HG02678 (cell line): ENCODE results near the gene ADPRM.
A peak's percentile ranks its signal among the peaks of the same experiment; 100 is the strongest.
"Not testable (repeated sequence)": the region's sequence is repeated elsewhere in the genome, so short reads cannot be mapped to it uniquely, and the experiment has no call there.

Source experiments
- ATAC-seq: cut with Tn5 transposase; IDR thresholded peaks from one replicate; pipeline ENCODE4 v1.9.1; 2021; ENCODE audit warnings: mild to moderate bottlenecking, moderate library complexity; ENCODE audit not compliant: unreplicated experiment

The ADPRM gene

GRCh38 chr17:10697092-10698081, at the start of gene ADPRM, which contains the start of gene SCO1:
Gene ADPRM, plus strand, starts transcription at chr17:10697594. Its CDS starts 7,333 bp downstream, at chr17:10704927.
Gene SCO1, minus strand, starts transcription at chr17:10697533. Its CDS starts 26 bp downstream, at chr17:10697507.
- peak; percentile 94 for ATAC-seq

GRCh38 chr17:10648381-10648780, 49.0 kb upstream of the ADPRM start:
- ATAC-seq, result no peak

- no peak for ATAC-seq
Measured at GRCh38 chr17:10648956-10649355, 48.4 kb upstream of the ADPRM start.

- ATAC-seq, result no peak
Measured at GRCh38 chr17:10649602-10650001, 47.8 kb upstream of the ADPRM start.

- no peak for ATAC-seq
Measured at GRCh38 chr17:10651927-10652326, 45.5 kb upstream of the ADPRM start.

- no peak for ATAC-seq
Measured at GRCh38 chr17:10652984-10653659, 44.3 kb upstream of the ADPRM start.

GRCh38 chr17:10653987-10654386, 43.4 kb upstream of the ADPRM start:
- ATAC-seq, result no peak

- no peak for ATAC-seq
Measured at GRCh38 chr17:10657148-10657547, 40.2 kb upstream of the ADPRM start, which contains the start of gene MYH3. Gene MYH3, minus strand, starts transcription at chr17:10657309. Its CDS starts 2,245 bp downstream, at chr17:10655064.

GRCh38 chr17:10657879-10658278, 39.5 kb upstream of the ADPRM start:
- no peak for ATAC-seq

GRCh38 chr17:10661437-10661836, 36.0 kb upstream of the ADPRM start:
- no peak for ATAC-seq

GRCh38 chr17:10663231-10663630, 34.2 kb upstream of the ADPRM start:
- ATAC-seq, result no peak

GRCh38 chr17:10664571-10664970, 32.8 kb upstream of the ADPRM start:
- ATAC-seq, result no peak

GRCh38 chr17:10666906-10667305, 30.5 kb upstream of the ADPRM start:
- no peak for ATAC-seq

- ATAC-seq, result no peak
Measured at GRCh38 chr17:10668775-10669174, 28.6 kb upstream of the ADPRM start.

GRCh38 chr17:10673312-10673711, 24.1 kb upstream of the ADPRM start:
- ATAC-seq, result no peak

- no peak for ATAC-seq
Measured at GRCh38 chr17:10674704-10675103, 22.7 kb upstream of the ADPRM start.

- no peak for ATAC-seq
Measured at GRCh38 chr17:10681866-10682446, 15.4 kb upstream of the ADPRM start.

GRCh38 chr17:10683853-10684252, 13.5 kb upstream of the ADPRM start:
- ATAC-seq, result no peak

GRCh38 chr17:10687499-10687898, 9.9 kb upstream of the ADPRM start:
- no peak for ATAC-seq

GRCh38 chr17:10695875-10696407, 1.5 kb upstream of the ADPRM start:
- ATAC-seq, result not testable (repeated sequence)
